B cell (primary cell): ENCODE data around the gene MTHFR. TPM values are rescaled to one million over a fixed set of nuclear protein-coding genes. Genes with fewer than 3 reads are reported as not detected.
A peak's percentile ranks its signal among the peaks of the same experiment; 100 is the strongest.

Experiments
- ATAC-seq: fragments of 200-7000 bp; cut with Tn5 transposase; one replicate; pipeline ENCODE4 v1.10.0; 2021; ENCODE audit warnings: low read depth, mild to moderate bottlenecking, moderate number of reproducible peaks, moderate library complexity
- CTCF ChIA-PET: fragments of 350-600 bp; sonication (Branson Sonifier 250); formaldehyde crosslinking; loops from one replicate; lab custom pipeline; 2021; ENCODE audit warnings: antibody characterized with exemption, inconsistent platforms; lab: Charles Lee
- POLR2A ChIA-PET: fragments of 350-600 bp; sonication (Branson Sonifier 250); formaldehyde crosslinking; loops from one replicate; lab custom pipeline; 2021; ENCODE audit warnings: antibody characterized with exemption; lab: Charles Lee
- DNase-seq: peaks from one replicate; pipeline ENCODE4 v3.0.0; 2013
- H2AFZ ChIP-seq: 2 replicates; pipeline ENCODE4 v1.6.1; 2012; ENCODE audit warnings: mild to moderate bottlenecking, low read depth, low read length; ENCODE audit not compliant: insufficient read depth, poor library complexity, severe bottlenecking
- H3K27ac ChIP-seq, 2 donors: 1 replicate in 1 of 2; 2 replicates in 1 of 2; pipeline ENCODE4 v1.5.1; 2012 to 2013; ENCODE audit warnings: low read length in 2 of 2, mild to moderate bottlenecking in 2 of 2, moderate library complexity in 1 of 2
- H3K27me3 ChIP-seq, 4 experiments: fragments of 200-600 bp in 1 of 4; sonication (generic) in 1 of 4; replicated peaks in 1 of 4; 1 replicate in 2 of 4; 2 replicates in 2 of 4; pipeline versions ENCODE4 v1.6.1 to v1.7.0; 2013 to 2016; ENCODE audit warnings: low read length in 3 of 4, mild to moderate bottlenecking in 2 of 4, mixed read lengths in 1 of 4, moderate library complexity in 1 of 4; ENCODE audit not compliant: insufficient read depth in 4 of 4, control insufficient read depth in 3 of 4; ENCODE audit errors: control extremely low read depth in 1 of 4
- H3K36me3 ChIP-seq, 2 experiments: replicated peaks in 1 of 2; 1 replicate in 1 of 2; 2 replicates in 1 of 2; pipeline versions ENCODE4 v1.6.1 to v1.7.1; 2013; ENCODE audit warnings: low read length in 1 of 2; ENCODE audit not compliant: insufficient read depth in 2 of 2, control insufficient read depth in 1 of 2; ENCODE audit errors: control extremely low read depth in 1 of 2, extremely low read depth in 1 of 2
- H3K4me1 ChIP-seq, 2 donors: fragments of 200-600 bp in 1 of 2; sonication (generic) in 1 of 2; 1 replicate in 1 of 2; 2 replicates in 1 of 2; pipeline versions ENCODE4 v1.5.1 to v1.6.1; 2013 to 2017; ENCODE audit warnings: low read length in 2 of 2; ENCODE audit not compliant: control insufficient read depth in 2 of 2, insufficient read depth in 2 of 2
- H3K4me2 ChIP-seq: replicated peaks from 2 replicates; pipeline ENCODE3; 2012; ENCODE audit warnings: mild to moderate bottlenecking, low read depth, low read length; ENCODE audit not compliant: poor library complexity, severe bottlenecking
- H3K4me3 ChIP-seq, 5 experiments: fragments of 200-600 bp in 1 of 5; sonication (generic) in 1 of 5; 1 replicate in 3 of 5; 2 replicates in 2 of 5; pipeline versions ENCODE4 v1.5.1 to v1.7.0; 2011 to 2016; ENCODE audit warnings: low read length in 4 of 5, mild to moderate bottlenecking in 4 of 5, low read depth in 2 of 5, control low read depth in 1 of 5, moderate library complexity in 1 of 5; ENCODE audit not compliant: insufficient read depth in 1 of 5; ENCODE audit errors: control extremely low read depth in 1 of 5, extremely low read depth in 1 of 5
- H3K79me2 ChIP-seq: fragments of 200-600 bp; sonication (generic); one replicate; pipeline ENCODE4 v1.6.0; 2016; ENCODE audit warnings: low read length; ENCODE audit not compliant: control insufficient read depth, insufficient read depth
- H3K9ac ChIP-seq: fragments of 200-600 bp; sonication (generic); 2 replicates; pipeline ENCODE4 v1.6.1; 2017; ENCODE audit warnings: mild to moderate bottlenecking, low read length, moderate library complexity
- H3K9me3 ChIP-seq, 3 donors: one replicate each; pipeline versions ENCODE4 v1.6.1 to v1.7.1; 2013; ENCODE audit warnings: low read length in 2 of 3; ENCODE audit not compliant: control insufficient read depth in 2 of 3, insufficient read depth in 1 of 3; ENCODE audit errors: control extremely low read depth in 1 of 3
- H4K20me1 ChIP-seq: 2 replicates; pipeline ENCODE4 v1.6.0; 2012; ENCODE audit warnings: mild to moderate bottlenecking, low read length; ENCODE audit not compliant: insufficient read depth, control insufficient read depth, poor library complexity, severe bottlenecking
- H3K27ac Mint-ChIP-seq: one replicate; pipeline ENCODE4 v1.8.0; 2021; ENCODE audit warnings: mixed read lengths
- H3K27me3 Mint-ChIP-seq: one replicate; pipeline ENCODE4 v1.8.0; 2021; ENCODE audit warnings: mixed read lengths
- H3K4me1 Mint-ChIP-seq: one replicate; pipeline ENCODE4 v1.8.0; 2021; ENCODE audit warnings: mixed read lengths
- H3K4me3 Mint-ChIP-seq: one replicate; pipeline ENCODE4 v1.8.0; 2021; ENCODE audit warnings: mixed read lengths
- H3K9me3 Mint-ChIP-seq: one replicate; pipeline ENCODE4 v1.8.0; 2022; ENCODE audit warnings: mixed read lengths; ENCODE audit not compliant: insufficient read depth
- EZH2 ChIP-seq: IDR thresholded peaks from 2 replicates; pipeline ENCODE4 v1.6.1; 2012; ENCODE audit warnings: borderline replicate concordance, low read depth, mild to moderate bottlenecking, moderate library complexity, low read length; ENCODE audit not compliant: insufficient read depth, poor library complexity, severe bottlenecking
- WGBS: methylation state at CpG from one replicate; pipeline ENCODE4 v1.1.5; 2013; ENCODE audit warnings: missing lambda C conversion rate; ENCODE audit not compliant: insufficient coverage; 5-methylcytosine and 5-hydroxymethylcytosine counted together
- intact Hi-C: fragments of 100-400 bp; cut with micrococcal nuclease; formaldehyde crosslinking; loops from one replicate; pipeline ENCODE4 v1.10.0; 2022
- polyA plus RNA-seq: library from polyadenylated mRNA; depleted of rRNA; stranded (reverse); fragments of >200 nt; gene quantifications from 2 replicates; pipeline ENCODE4 v1.2.3, GENCODE V29; 2012
- total RNA-seq, 2 donors: library from RNA; stranded (reverse); fragments of 120-200 nt in 1 of 2; gene quantifications; 1 replicate in 1 of 2; 2 replicates in 1 of 2; pipeline versions ENCODE4 v1.2.3 to v1.2.4, GENCODE V29; 2013 to 2022
- TF ChIP-seq, protein P1 (sequence below): fragments of 200-600 bp; IDR thresholded peaks from one replicate; pipeline ENCODE4 v1.8.0; 2022; ENCODE audit warnings: antibody characterized with exemption, mild to moderate bottlenecking

Gene MTHFR
- total and polyA plus RNA-seq, 2 donors (not counting 1 experiment from before 2014, with no cell fraction given), result 35.8 to 114 TPM

DNA sequence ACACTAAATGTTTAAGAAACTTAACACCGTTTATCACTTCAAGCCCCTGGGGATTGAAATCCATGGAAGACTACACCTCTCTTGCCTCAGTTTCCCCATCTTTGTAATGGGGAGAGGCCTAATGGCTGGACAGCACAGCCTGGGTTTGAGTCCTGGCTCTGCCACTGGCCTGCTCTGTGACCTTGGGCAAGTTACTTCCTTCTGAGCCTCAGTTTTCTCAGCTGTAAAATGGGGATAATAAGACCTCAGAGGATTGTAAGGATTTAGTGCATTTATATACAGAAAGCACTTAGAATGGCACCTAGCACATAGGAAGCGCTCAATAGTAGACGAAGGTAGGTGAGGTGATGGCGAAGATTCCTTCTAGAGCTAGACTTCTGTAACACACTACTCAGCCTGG is 64.3 kb downstream of the MTHFR start:
- Mint-ChIP-seq H3K27me3 (no peaks in the 10 kb centered on the region), H3K4me1 (peaks cover 35% of the 10 kb centered on the region), H3K9me3 (no peaks in the 10 kb centered on the region), H3K27ac (no peak overlapping the region), H3K4me3 (no peak overlapping the region)
- ChIA-PET CTCF (no interaction called here), POLR2A (no interaction called here)
- Histone ChIP-seq H3K4me2 (peak overlapping the region; percentile 48), H3K36me3 (peaks cover 0 to 7% of the 10 kb centered on the region in 2 experiments), H2AFZ (no peak overlapping the region), H3K9me3 (no peaks in the 10 kb centered on the region), H3K79me2 (peaks cover 34% of the 10 kb centered on the region), H3K9ac (no peak overlapping the region), H3K27ac (peak overlapping the region in 1 of 2 donors; percentile 11), H3K4me3 (no peak overlapping the region), H4K20me1 (peaks cover 13% of the 10 kb centered on the region), H3K27me3 (no peaks in the 10 kb centered on the region), H3K4me1 (peaks cover 25 to 30% of the 10 kb centered on the region in 2 donors)
- intact Hi-C loops, result no loop called here
- DNase-seq (no peak), ATAC-seq (no peak)
- TF ChIP-seq EZH2, result no peak
- TF ChIP-seq, protein P1, sequence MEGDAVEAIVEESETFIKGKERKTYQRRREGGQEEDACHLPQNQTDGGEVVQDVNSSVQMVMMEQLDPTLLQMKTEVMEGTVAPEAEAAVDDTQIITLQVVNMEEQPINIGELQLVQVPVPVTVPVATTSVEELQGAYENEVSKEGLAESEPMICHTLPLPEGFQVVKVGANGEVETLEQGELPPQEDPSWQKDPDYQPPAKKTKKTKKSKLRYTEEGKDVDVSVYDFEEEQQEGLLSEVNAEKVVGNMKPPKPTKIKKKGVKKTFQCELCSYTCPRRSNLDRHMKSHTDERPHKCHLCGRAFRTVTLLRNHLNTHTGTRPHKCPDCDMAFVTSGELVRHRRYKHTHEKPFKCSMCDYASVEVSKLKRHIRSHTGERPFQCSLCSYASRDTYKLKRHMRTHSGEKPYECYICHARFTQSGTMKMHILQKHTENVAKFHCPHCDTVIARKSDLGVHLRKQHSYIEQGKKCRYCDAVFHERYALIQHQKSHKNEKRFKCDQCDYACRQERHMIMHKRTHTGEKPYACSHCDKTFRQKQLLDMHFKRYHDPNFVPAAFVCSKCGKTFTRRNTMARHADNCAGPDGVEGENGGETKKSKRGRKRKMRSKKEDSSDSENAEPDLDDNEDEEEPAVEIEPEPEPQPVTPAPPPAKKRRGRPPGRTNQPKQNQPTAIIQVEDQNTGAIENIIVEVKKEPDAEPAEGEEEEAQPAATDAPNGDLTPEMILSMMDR, result no peak
- WGBS, result no CpG with 5 or more reads among the region's 4 CpGs

DNA sequence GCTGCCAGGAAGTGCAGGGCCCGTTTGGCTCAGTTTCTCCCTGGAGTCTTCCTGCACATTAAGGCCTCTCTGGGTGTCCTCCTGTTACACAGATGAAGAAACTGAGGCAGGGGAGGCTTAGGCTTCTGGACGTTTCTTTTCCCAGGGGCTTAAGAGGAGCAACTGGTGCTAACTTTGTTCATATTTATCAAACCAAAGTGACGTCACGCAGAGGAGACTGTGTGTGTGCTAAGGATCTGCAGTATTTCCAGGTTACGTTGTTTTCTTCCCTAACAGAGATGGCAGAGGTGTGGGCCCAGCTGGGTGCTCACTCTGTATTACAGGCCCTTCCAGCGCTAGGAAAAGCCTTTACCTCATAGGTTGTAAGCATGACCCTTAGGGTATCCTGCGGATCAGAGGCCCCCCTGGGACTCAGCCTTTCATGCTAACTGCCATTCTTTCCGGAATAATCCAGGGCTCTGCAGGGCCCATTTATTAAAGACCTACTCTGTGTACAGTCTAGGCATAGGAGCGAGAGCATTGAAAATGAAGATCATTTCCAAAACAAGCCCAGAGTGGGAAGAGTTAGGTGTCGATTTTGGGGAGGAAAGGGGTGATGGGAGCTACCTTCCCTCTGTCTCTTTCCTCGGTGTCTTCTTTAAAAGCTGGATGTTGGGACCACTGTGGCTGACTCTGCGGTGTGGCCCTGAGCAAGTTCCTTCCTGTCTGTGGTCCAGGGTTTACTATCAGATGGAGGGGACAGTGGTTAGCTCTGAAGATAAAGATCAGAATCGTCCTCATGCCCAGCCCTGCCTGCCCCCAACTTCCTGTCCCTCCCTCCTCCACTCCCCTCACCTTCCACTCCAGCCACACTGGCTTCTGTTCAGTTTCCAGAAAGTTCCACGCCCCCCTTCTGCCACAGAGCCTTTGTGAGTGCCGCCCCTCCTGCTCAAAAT is 65.2 kb downstream of the MTHFR start:
- ATAC-seq, result no peak
- H3K9ac ChIP-seq, result no peak overlapping the region

More for the DNA sequence above, 65.2 kb downstream of the MTHFR start:
- H3K79me2 ChIP-seq, result peaks cover 34% of the 10 kb centered on the region
- no peak overlapping the region for H3K4me3 Mint-ChIP-seq
- H3K4me1 Mint-ChIP-seq, result peaks cover 39% of the 10 kb centered on the region
- H3K9me3 Mint-ChIP-seq, result no peaks in the 10 kb centered on the region
- peaks cover 27 to 34% of the 10 kb centered on the region in 2 donors for H3K4me1 ChIP-seq
- no peak overlapping the region for H3K27ac Mint-ChIP-seq
- no peak for DNase-seq
- no peak overlapping the region for H3K4me3 ChIP-seq
- ChIA-PET POLR2A (interaction anchor here (0.6 kb wide), 1 partner anchor 519 kb away, joined by 3 read pairs; no protein-coding TSS in a partner anchor), CTCF (interaction anchor here (0.8 to 1.4 kb wide), 2 partner anchors 21 to 71 kb away, joined by 3 to 6 read pairs; no protein-coding TSS in a partner anchor)
- TF ChIP-seq, protein P1, result no peak
- no peak for TF ChIP-seq EZH2
- no peaks in the 10 kb centered on the region for H3K27me3 ChIP-seq
- H3K9me3 ChIP-seq, result no peaks in the 10 kb centered on the region
- H4K20me1 ChIP-seq, result peaks cover 13% of the 10 kb centered on the region
- peak overlapping the region; percentile 51 for H2AFZ ChIP-seq
- intact Hi-C loops, result no loop called here
- H3K27me3 Mint-ChIP-seq, result no peaks in the 10 kb centered on the region
- H3K36me3 ChIP-seq, result no peaks in the 10 kb centered on the region
- H3K27ac ChIP-seq, result no peak overlapping the region
- peak overlapping the region; percentile 48 for H3K4me2 ChIP-seq
- WGBS, result 21% methylated on average over 12 of the region's 15 CpGs
